PFSK-1 (cell line): ENCODE measurements around the gene LRRC43.

Source experiments
- FOXP2 ChIP-seq: optimal IDR thresholded peaks from 2 replicates; pipeline ENCODE3; 2011; ENCODE audit warnings: borderline replicate concordance, control low read depth, inconsistent platforms; ENCODE audit not compliant: insufficient read depth; ENCODE audit errors: extremely low read length, extremely low read depth
- POLR2AphosphoS5 ChIP-seq: IDR thresholded peaks from 2 replicates; pipeline ENCODE4 v1.6.1; 2012; ENCODE audit warnings: low read depth, mild to moderate bottlenecking, control low read depth, low read length, moderate library complexity
- SIN3A ChIP-seq: IDR thresholded peaks from 2 replicates; pipeline ENCODE4 v1.6.1; 2012; ENCODE audit warnings: mild to moderate bottlenecking, low read length, moderate library complexity, borderline replicate concordance; ENCODE audit not compliant: insufficient read depth
- TAF1 ChIP-seq: IDR thresholded peaks from 2 replicates; pipeline ENCODE4 v1.6.1; 2012; ENCODE audit warnings: low read length, control low read depth, borderline replicate concordance; ENCODE audit not compliant: insufficient read depth
- TF ChIP-seq, protein P1 (sequence below), 2 experiments: IDR thresholded peaks; 2 replicates each; pipeline versions ENCODE4 v1.6.1 to v1.8.0; 2011 to 2012; ENCODE audit warnings: low read depth in 2 of 2, low read length in 2 of 2, control low read depth in 1 of 2, inconsistent platforms in 1 of 2, mild to moderate bottlenecking in 1 of 2, moderate library complexity in 1 of 2; ENCODE audit not compliant: insufficient read depth in 1 of 2

The LRRC43 gene

DNA sequence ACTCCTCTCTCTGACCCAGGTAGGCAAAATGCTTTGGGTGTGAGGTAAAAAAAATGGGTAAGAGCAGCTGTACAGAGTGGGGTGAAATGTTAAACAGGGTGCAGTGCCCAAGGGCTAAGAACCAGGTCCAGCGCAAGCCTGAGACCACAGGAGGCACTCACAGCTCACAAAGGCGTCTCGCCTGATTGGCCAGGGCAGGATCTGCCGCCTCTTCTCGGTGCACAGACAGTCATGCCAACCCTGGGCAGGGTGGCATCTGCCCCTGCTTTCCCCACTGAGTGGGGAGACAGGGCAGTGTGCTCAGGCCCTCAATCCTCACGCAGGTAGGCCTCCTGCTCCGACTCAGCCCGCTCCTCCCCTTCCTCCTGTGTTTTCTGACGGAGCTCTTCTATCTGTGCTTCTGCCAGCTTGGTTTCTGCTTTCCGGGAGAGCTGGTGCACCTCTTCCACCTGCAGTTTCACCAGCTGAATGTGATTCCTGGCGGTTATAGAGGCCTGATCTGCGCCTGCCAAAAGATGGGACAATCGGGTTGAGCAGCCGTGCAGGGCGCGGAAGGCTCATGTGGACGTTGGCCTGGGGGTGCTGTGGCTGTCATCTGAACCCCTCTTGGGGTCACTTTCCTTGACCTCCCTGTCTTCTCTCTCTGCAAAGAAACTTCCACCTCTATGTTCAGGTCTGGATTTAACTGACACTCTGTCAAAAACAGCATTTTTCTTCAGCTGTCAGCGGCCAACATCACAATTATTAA lies 25.3 kb downstream of the LRRC43 start:
- TF ChIP-seq SIN3A = no peak
- no peak for TF ChIP-seq FOXP2
- TF ChIP-seq, protein P1, sequence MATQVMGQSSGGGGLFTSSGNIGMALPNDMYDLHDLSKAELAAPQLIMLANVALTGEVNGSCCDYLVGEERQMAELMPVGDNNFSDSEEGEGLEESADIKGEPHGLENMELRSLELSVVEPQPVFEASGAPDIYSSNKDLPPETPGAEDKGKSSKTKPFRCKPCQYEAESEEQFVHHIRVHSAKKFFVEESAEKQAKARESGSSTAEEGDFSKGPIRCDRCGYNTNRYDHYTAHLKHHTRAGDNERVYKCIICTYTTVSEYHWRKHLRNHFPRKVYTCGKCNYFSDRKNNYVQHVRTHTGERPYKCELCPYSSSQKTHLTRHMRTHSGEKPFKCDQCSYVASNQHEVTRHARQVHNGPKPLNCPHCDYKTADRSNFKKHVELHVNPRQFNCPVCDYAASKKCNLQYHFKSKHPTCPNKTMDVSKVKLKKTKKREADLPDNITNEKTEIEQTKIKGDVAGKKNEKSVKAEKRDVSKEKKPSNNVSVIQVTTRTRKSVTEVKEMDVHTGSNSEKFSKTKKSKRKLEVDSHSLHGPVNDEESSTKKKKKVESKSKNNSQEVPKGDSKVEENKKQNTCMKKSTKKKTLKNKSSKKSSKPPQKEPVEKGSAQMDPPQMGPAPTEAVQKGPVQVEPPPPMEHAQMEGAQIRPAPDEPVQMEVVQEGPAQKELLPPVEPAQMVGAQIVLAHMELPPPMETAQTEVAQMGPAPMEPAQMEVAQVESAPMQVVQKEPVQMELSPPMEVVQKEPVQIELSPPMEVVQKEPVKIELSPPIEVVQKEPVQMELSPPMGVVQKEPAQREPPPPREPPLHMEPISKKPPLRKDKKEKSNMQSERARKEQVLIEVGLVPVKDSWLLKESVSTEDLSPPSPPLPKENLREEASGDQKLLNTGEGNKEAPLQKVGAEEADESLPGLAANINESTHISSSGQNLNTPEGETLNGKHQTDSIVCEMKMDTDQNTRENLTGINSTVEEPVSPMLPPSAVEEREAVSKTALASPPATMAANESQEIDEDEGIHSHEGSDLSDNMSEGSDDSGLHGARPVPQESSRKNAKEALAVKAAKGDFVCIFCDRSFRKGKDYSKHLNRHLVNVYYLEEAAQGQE (IDR thresholded peaks at IDR 0.05; ENCODE audit: insufficient read depth in 1 of 2, low read depth in 2 of 2, low read length in 2 of 2) = no peak
- TF ChIP-seq TAF1 = no peak
- no peak for TF ChIP-seq POLR2AphosphoS5

DNA sequence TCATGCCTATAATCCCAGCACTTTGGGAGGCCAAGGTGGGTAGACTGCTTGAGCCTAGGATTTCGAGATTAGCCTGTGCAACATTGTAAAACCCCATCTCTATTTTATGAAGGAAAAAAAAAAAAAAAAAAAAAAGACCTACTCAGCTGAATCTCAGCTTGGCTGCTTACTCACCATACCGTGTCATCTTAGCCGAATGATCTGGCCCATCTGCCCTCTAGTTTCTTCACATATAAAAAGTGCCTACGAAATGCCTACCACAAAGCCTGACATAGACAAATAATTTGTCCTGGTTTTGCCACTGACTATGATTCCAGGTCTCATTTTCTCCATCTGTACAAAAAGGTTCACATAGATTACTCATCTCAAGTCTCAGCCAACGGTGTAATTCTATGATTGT lies 32.8 kb downstream of the LRRC43 start:
- TF ChIP-seq TAF1 (no peak), FOXP2 (no peak), SIN3A (no peak), POLR2AphosphoS5 (no peak)
- TF ChIP-seq, protein P1 (IDR thresholded peaks at IDR 0.05; ENCODE audit: insufficient read depth in 1 of 2, low read depth in 2 of 2, low read length in 2 of 2) = no peak

DNA sequence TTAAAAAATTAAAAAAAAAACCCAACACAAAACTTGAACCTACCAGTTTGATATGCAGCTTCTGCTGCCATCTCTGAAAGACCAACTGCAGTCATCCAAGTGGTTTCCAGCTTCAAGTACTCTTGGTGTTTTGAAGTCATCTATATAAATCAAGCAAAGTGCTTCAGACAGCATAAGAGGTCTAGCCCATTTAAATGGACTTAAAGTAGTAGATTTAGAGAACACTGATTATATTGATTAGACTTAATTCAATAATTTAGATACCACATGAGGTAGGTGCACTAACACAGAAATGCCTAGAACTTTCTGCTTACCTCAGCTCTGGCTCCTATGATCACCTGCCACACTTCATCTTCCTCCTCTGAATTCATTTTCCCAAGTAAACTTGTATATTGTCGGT lies 33.5 kb downstream of the LRRC43 start:
- no peak for TF ChIP-seq TAF1
- no peak for TF ChIP-seq POLR2AphosphoS5
- TF ChIP-seq FOXP2 = no peak
- TF ChIP-seq SIN3A = no peak
- TF ChIP-seq, protein P1 (IDR thresholded peaks at IDR 0.05; ENCODE audit: insufficient read depth in 1 of 2, low read depth in 2 of 2, low read length in 2 of 2) = no peak

DNA sequence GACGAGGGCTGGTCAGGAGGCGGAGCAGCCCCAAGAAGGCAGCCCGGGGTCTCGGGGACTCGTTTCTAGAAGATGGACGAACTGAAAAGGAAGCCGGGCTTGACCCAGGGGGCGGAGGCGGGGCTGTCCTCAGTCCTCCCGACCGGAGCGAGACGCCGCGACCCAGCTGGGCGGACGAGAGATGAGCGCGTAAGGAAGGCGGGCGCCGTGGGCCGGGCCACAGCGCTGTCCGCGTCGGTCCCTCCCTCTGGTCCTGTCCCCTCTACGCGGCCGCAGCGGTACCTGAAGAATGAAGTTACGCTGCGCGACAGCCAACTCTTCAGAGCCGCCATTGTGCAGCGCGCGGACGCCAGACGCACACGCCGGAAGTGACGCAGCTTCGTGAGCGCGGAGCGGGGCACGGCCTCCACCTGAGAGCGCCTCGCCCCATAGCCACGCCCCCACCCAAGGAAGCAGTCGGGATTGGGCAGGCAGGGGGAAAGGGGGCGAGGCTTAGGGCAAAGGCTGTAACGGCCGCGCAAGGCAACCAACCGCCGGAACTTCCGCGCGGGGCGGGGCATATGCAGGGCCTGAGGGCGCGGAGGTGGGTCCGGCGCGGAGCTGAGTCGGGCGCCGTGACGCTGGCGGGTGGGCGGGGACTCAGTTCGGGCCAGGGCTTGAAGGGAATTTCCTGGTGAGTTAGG lies 42.9 kb downstream of the LRRC43 start, which contains the start of gene DIABLO:
Gene DIABLO (minus strand): TSS at position 370 of the 683 bp plus-strand sequence. CDS start 38 bp downstream, at position 332.
- TF ChIP-seq, protein P1 (IDR thresholded peaks at IDR 0.05; ENCODE audit: insufficient read depth in 1 of 2, low read depth in 2 of 2, low read length in 2 of 2) = peak in 1 of 2 experiments; percentile 57; a peak in 1 of 4 replicates
- peak; percentile 89 for TF ChIP-seq POLR2AphosphoS5
- no peak for TF ChIP-seq SIN3A
- TF ChIP-seq FOXP2 = peak; percentile 91
- TF ChIP-seq TAF1 = peak; percentile 96
